GM12875 (cell line): Measurements from ENCODE around the gene UHMK1.

Experiments
- H3K4me3 ChIP-seq: one replicate; pipeline ENCODE4 v1.5.1; 2011; ENCODE audit warnings: low read depth, low read length, control low read depth
- TF ChIP-seq, protein P1 (sequence below): IDR thresholded peaks from 2 replicates; pipeline ENCODE4 v1.5.1; 2011; ENCODE audit warnings: low read depth, mild to moderate bottlenecking, control low read depth, inconsistent platforms, low read length, moderate library complexity, borderline replicate concordance; ENCODE audit not compliant: insufficient read depth

Gene UHMK1

DNA sequence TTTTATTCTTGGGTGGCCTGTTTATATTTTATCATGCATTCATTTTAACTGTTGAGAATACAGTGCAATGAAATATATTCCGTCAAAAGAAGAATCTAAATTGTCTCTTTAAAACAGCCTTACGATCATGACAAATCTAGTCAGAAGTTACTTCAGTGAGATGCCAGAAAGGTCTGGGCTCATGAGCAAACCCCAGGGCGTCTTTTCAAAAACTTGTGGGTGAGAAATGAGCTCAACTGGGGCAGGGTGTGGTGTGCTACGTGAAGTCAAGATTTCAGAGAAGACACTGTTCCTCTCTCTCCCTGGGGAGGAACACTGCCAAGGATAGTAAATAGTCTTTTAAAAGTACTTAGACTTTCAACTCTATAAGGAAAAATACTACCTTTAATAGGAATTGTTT lies 50.6 kb downstream of the UHMK1 start:
- H3K4me3 ChIP-seq = no peak overlapping the region
- TF ChIP-seq, protein P1, sequence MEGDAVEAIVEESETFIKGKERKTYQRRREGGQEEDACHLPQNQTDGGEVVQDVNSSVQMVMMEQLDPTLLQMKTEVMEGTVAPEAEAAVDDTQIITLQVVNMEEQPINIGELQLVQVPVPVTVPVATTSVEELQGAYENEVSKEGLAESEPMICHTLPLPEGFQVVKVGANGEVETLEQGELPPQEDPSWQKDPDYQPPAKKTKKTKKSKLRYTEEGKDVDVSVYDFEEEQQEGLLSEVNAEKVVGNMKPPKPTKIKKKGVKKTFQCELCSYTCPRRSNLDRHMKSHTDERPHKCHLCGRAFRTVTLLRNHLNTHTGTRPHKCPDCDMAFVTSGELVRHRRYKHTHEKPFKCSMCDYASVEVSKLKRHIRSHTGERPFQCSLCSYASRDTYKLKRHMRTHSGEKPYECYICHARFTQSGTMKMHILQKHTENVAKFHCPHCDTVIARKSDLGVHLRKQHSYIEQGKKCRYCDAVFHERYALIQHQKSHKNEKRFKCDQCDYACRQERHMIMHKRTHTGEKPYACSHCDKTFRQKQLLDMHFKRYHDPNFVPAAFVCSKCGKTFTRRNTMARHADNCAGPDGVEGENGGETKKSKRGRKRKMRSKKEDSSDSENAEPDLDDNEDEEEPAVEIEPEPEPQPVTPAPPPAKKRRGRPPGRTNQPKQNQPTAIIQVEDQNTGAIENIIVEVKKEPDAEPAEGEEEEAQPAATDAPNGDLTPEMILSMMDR = no peak

DNA sequence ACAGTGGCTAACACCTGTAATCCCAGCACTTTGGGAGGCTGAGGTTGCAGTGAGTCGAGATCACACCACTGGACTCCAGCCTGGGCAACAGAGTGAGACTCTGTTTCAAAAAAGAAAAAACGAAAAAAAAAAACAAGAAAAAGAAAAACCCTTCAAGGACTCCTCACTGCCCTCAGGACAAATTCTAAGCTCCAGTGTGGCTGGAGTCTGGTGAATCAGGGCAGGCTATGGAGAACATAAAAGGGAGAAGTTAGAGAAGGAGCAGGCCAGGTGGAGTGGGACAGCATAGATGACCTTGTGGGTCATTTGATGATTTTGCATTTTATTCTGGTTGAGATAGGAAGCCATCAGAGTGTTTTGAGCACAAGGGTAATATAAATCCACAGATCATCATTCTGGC lies 51.4 kb downstream of the UHMK1 start:
- no peak overlapping the region for H3K4me3 ChIP-seq
- TF ChIP-seq, protein P1 = no peak

DNA sequence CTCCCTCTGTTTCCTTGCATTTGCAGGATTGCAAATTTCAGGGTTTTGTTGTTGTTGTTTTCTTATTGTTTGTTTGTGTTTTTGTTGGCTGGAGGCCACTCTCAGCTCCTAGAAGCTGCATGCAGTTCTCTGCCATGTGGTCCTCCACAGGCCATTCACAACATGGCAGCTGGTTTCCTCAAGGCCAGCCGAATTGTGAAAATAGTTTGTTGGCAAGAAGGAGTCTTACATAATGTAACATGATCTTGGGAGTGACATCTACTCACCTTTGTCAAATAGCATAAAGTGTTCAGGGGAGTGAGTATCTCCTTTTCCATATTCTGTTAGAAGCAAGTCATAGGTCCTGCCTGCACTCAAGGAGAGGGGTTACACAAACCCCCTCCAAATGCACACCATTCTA lies 53.3 kb downstream of the UHMK1 start:
- no peak overlapping the region for H3K4me3 ChIP-seq
- TF ChIP-seq, protein P1 = no peak

DNA sequence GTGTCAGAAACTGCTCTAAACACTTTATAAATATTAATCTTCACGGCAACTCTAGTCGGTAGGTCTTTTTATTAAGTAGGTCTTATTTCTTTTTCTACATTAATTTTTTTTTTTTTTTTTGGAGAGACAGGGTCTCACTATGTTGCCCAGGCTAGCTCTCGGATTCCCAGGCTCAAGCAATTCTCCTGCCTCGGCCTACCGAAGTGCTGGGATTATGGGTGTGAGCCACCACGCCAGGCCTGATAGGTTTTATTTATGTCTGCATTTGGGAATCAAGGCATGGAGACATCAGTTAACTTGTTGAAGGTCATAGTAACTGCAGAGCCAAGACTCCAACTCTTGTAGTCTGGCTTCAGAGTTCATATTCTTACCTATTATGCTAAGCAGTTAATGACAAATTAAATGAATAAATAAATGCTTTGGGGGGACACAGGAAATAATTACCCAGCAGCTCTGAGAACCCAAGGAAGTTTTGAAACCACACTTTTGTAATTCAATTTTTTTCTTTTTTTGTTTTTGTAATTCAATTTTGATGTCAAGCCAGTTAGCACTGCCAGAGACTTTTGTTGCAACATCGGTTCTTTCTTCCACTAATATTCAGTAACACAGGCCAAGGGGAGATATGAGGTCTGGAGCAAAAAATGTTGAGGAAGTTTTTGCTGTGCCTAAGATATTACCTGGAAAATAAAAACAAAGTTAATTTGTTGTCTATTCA lies 54.5 kb downstream of the UHMK1 start:
- no peak overlapping the region for H3K4me3 ChIP-seq
- TF ChIP-seq, protein P1 = no peak

DNA sequence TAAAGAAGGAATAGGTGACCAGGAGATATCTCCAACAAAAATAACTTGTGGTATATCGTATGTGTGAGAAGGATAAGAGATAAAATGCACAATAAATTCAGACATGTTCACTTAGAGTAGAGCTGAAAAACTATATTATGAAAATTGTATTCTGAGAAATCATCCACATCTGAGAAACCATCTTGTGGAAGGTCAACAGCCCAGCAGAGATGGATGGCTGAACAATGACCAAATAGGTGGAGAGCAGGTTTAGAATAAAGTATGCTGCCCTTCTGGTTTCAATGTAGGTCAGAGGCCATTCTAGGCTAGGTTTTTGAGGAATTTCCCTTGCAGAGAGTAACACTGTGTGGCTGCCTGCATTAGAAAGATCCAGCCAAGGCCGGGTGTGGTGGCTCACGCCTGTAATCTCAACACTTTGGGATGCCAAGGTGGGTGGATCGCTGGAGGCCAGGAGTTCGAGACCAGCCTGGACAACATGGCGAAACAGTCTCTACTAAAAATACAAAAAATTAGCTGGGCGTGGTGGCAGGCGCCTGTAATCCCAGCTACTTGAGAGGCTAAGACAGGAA lies 55.1 kb downstream of the UHMK1 start:
- no peak overlapping the region for H3K4me3 ChIP-seq
- TF ChIP-seq, protein P1 = no peak

DNA sequence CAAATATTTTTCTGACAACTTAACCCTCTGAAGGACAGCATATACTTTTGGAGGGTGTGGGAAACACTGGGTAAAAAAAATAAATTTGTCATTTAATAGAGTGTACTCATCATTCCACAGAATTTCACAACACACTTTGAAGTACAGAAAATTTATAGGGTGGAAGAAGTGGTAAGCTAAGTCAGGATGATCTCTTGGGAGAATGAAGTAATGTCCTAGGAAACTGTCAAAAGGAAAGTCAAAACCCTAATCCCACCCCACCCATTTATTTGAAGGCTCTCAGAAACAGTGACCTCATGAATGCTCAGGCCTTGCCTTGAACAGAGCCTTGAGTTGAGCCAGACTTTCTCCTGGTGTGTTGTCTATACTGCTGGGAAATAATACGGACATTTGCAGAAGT lies 56.6 kb downstream of the UHMK1 start:
- TF ChIP-seq, protein P1 = no peak
- H3K4me3 ChIP-seq = no peak overlapping the region

DNA sequence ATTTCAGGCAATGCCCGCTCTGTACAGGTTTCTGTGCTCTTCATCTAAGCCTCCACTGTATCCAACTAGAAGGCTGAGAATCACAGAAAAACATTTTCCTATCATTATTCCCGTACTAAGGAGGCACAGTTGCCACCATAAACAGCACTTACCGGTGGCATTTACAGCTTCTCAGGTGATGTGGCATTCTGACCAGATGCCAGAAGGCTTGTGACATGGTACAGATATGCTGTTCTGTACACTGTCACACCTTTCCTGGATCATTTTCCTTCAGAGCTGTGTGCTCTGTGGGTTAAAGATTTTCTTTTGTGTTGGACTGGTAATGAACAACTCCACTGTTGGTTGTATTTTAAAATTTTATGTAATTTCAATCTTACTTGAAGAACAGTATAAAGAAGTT lies 59.9 kb downstream of the UHMK1 start:
- TF ChIP-seq, protein P1 = no peak
- no peak overlapping the region for H3K4me3 ChIP-seq
